ENCODE data around the gene GNAI3.

- no peak for TF ChIP-seq CTCF (conservative IDR thresholded peaks at IDR 0.05 in 1 of 2, IDR thresholded peaks at IDR 0.05 in 1 of 2; ENCODE audit: low read depth in 1 of 2, low read length in 2 of 2)
- no peak for TF ChIP-seq EZH2 (IDR thresholded peaks at IDR 0.05; ENCODE audit: low read length, missing control alignments)
Observed at GRCh38 chr1:109557520-109557919, 9.1 kb downstream of the GNAI3 start.
